ENCODE measurements around the gene CACNA1F.
A peak's percentile ranks its signal among the peaks of the same experiment; 100 is the strongest.

Gene CACNA1F

GRCh38 chrX:49186125-49187027 lies 46.8 kb downstream of the CACNA1F start, which contains the start of gene PRICKLE3:
Gene PRICKLE3, minus strand, starts transcription at chrX:49186373. Its CDS starts 76 bp downstream, at chrX:49186297.
- no peaks in the 10 kb centered on the region for H3K9me2 ChIP-seq (replicated peaks; ENCODE audit: insufficient read depth, low read length)
- no peaks in the 10 kb centered on the region for H3K9me3 ChIP-seq (replicated peaks; ENCODE audit: insufficient read depth, low read length)
- peak within 1 kb of the TSS; percentile 74 for H3K4me3 ChIP-seq (ENCODE audit: low read length)
- no peaks in the 10 kb centered on the region for H3F3A ChIP-seq (ENCODE audit: insufficient read depth, low read length)
- H3K27ac ChIP-seq (ENCODE audit: low read length): no peak within 1 kb of the TSS
- H4K20me1 ChIP-seq (ENCODE audit: insufficient read depth, low read length): no peaks in the 10 kb centered on the region
- H3K4me2 ChIP-seq (ENCODE audit: low read depth, low read length): peak within 1 kb of the TSS; percentile 76
- H3K27me3 ChIP-seq (replicated peaks; ENCODE audit: insufficient read depth, low read length): no peaks in the 10 kb centered on the region
- no peak for TF ChIP-seq EZH2 (optimal IDR thresholded peaks at IDR 0.05; ENCODE audit: low read depth, low read length)
- no peak for TF ChIP-seq EZH2phosphoT487 (IDR thresholded peaks at IDR 0.05; ENCODE audit: low read length)
- peak; percentile 44 for TF ChIP-seq CTCF (IDR thresholded peaks at IDR 0.05; ENCODE audit: low read length)
- H3K36me3 ChIP-seq (replicated peaks; ENCODE audit: insufficient read depth, low read length): no peaks in the 10 kb centered on the region
- H3K79me2 ChIP-seq (ENCODE audit: low read length): peaks cover 4% of the 10 kb centered on the region; the same call in 1 of the 2 replicates
- peak; percentile 73 for DNase-seq
- no peaks in the 10 kb centered on the region for H3K4me1 ChIP-seq (ENCODE audit: low read length)
- peak within 1 kb of the TSS; percentile 77 for H3K9ac ChIP-seq (ENCODE audit: low read length)
- H2AFZ ChIP-seq (ENCODE audit: low read length): peak within 1 kb of the TSS; percentile 72

GRCh38 chrX:49184294-49185281 lies 48.6 kb downstream of the CACNA1F start:
- TF ChIP-seq EZH2 (optimal IDR thresholded peaks at IDR 0.05; ENCODE audit: low read depth, low read length) (no peak), EZH2phosphoT487 (IDR thresholded peaks at IDR 0.05; ENCODE audit: low read length) (no peak), CTCF (IDR thresholded peaks at IDR 0.05; ENCODE audit: low read length) (no peak)
- H2AFZ ChIP-seq (ENCODE audit: low read length): no peak overlapping the region
- H3K27ac ChIP-seq (ENCODE audit: low read length): no peak overlapping the region

GRCh38 chrX:49183701-49184281 lies 49.3 kb downstream of the CACNA1F start:
- DNase-seq: no peak
- no peaks in the 10 kb centered on the region for H3K36me3 ChIP-seq (replicated peaks; ENCODE audit: insufficient read depth, low read length)
- H3K4me3 ChIP-seq (ENCODE audit: low read length): no peak overlapping the region
- H3K9ac ChIP-seq (ENCODE audit: low read length): no peak overlapping the region
- H3F3A ChIP-seq (ENCODE audit: insufficient read depth, low read length): no peaks in the 10 kb centered on the region
- no peaks in the 10 kb centered on the region for H3K9me2 ChIP-seq (replicated peaks; ENCODE audit: insufficient read depth, low read length)
- peaks cover 4% of the 10 kb centered on the region; the same call in 1 of the 2 replicates for H3K79me2 ChIP-seq (ENCODE audit: low read length)
- H3K9me3 ChIP-seq (replicated peaks; ENCODE audit: insufficient read depth, low read length): no peaks in the 10 kb centered on the region
- no peaks in the 10 kb centered on the region for H4K20me1 ChIP-seq (ENCODE audit: insufficient read depth, low read length)
- no peak overlapping the region for H2AFZ ChIP-seq (ENCODE audit: low read length)
- H3K27ac ChIP-seq (ENCODE audit: low read length): no peak overlapping the region
- no peak overlapping the region for H3K4me2 ChIP-seq (ENCODE audit: low read depth, low read length)
- H3K27me3 ChIP-seq (replicated peaks; ENCODE audit: insufficient read depth, low read length): no peaks in the 10 kb centered on the region
- no peak for TF ChIP-seq EZH2phosphoT487 (IDR thresholded peaks at IDR 0.05; ENCODE audit: low read length)
- no peak for TF ChIP-seq EZH2 (optimal IDR thresholded peaks at IDR 0.05; ENCODE audit: low read depth, low read length)
- TF ChIP-seq CTCF (IDR thresholded peaks at IDR 0.05; ENCODE audit: low read length): no peak
- no peaks in the 10 kb centered on the region for H3K4me1 ChIP-seq (ENCODE audit: low read length)

More at GRCh38 chrX:49184294-49185281, 48.6 kb downstream of the CACNA1F start:
- no peak for DNase-seq
- Histone ChIP-seq H3K9ac (ENCODE audit: low read length) (no peak overlapping the region), H3K27me3 (replicated peaks; ENCODE audit: insufficient read depth, low read length) (no peaks in the 10 kb centered on the region), H3K4me3 (ENCODE audit: low read length) (no peak overlapping the region), H3K9me2 (replicated peaks; ENCODE audit: insufficient read depth, low read length) (no peaks in the 10 kb centered on the region), H3K4me1 (ENCODE audit: low read length) (no peaks in the 10 kb centered on the region), H3K36me3 (replicated peaks; ENCODE audit: insufficient read depth, low read length) (no peaks in the 10 kb centered on the region), H3F3A (ENCODE audit: insufficient read depth, low read length) (no peaks in the 10 kb centered on the region), H3K4me2 (ENCODE audit: low read depth, low read length) (peak overlapping the region; percentile 21; the same call in 1 of the 2 replicates), H4K20me1 (ENCODE audit: insufficient read depth, low read length) (no peaks in the 10 kb centered on the region), H3K9me3 (replicated peaks; ENCODE audit: insufficient read depth, low read length) (no peaks in the 10 kb centered on the region), H3K79me2 (ENCODE audit: low read length) (peaks cover 4% of the 10 kb centered on the region; the same call in 1 of the 2 replicates)

All from MM.1S (cell line).